ENCODE results near the gene C6orf15. TPM values are rescaled to one million over a fixed set of nuclear protein-coding genes. Genes with fewer than 3 reads are reported as not detected.
A peak's percentile ranks its signal among the peaks of the same experiment; 100 is the strongest.
"Not testable (repeated sequence)": the region's sequence is repeated elsewhere in the genome, so short reads cannot be mapped to it uniquely, and the experiment has no call there.

C6orf15 gene
- total and polyA plus RNA-seq, 2 donors from 2014 or later: not detected

GRCh38 chr6:31074401-31074800 is 38.0 kb downstream of the C6orf15 start:
- Histone ChIP-seq H3K4me1 (ENCODE audit: control insufficient read depth in 2 of 3, insufficient read depth in 2 of 3, low read depth in 1 of 3, low read length in 3 of 3) (peaks cover 0 to 2% (median 0%) of the 10 kb centered on the region in 3 donors), H3K9ac (ENCODE audit: low read length in 3 of 3) (no peak overlapping the region), H3K4me3 (ENCODE audit: low read length in 3 of 3) (no peak overlapping the region), H3K9me3 (ENCODE audit: control insufficient read depth in 2 of 3, insufficient read depth in 1 of 3, low read length in 3 of 3) (no peaks in the 10 kb centered on the region), H3K27ac (ENCODE audit: low read depth in 2 of 2, low read length in 2 of 2) (no peak overlapping the region), H3K36me3 (ENCODE audit: control insufficient read depth in 2 of 3, insufficient read depth in 3 of 3, low read length in 3 of 3) (no peaks in the 10 kb centered on the region), H3K27me3 (ENCODE audit: control insufficient read depth, insufficient read depth, low read length) (no peaks in the 10 kb centered on the region)
- FAIRE-seq (no peak), DNase-seq (no peak)
- TF ChIP-seq CTCF (IDR thresholded peaks at IDR 0.05; ENCODE audit: borderline replicate concordance, extremely low read depth, insufficient read depth): no peak
- intact Hi-C loops (cut with DNase I): loop anchor here (10.0 kb wide), 2 partner anchors 160 to 250 kb away; partner anchors contain the start of gene VARS2

GRCh38 chr6:31070711-31071197 is 41.6 kb downstream of the C6orf15 start:
- no peak overlapping the region for H3K27ac ChIP-seq (ENCODE audit: low read depth in 2 of 2, low read length in 2 of 2)
- FAIRE-seq (no peak), DNase-seq (peak in 4 of 5 donors; percentile 70 to 89 (median 79))
- TF ChIP-seq CTCF (IDR thresholded peaks at IDR 0.05; ENCODE audit: borderline replicate concordance, extremely low read depth, insufficient read depth): peak; percentile 68
- no peak overlapping the region for H3K9ac ChIP-seq (ENCODE audit: low read length in 3 of 3)
- H3K9me3 ChIP-seq (ENCODE audit: control insufficient read depth in 2 of 3, insufficient read depth in 1 of 3, low read length in 3 of 3): no peaks in the 10 kb centered on the region
- H3K4me1 ChIP-seq (ENCODE audit: control insufficient read depth in 2 of 3, insufficient read depth in 2 of 3, low read depth in 1 of 3, low read length in 3 of 3): peaks cover 0 to 2% (median 0%) of the 10 kb centered on the region in 3 donors
- no peaks in the 10 kb centered on the region for H3K36me3 ChIP-seq (ENCODE audit: control insufficient read depth in 2 of 3, insufficient read depth in 3 of 3, low read length in 3 of 3)
- no peak overlapping the region for H3K4me3 ChIP-seq (ENCODE audit: low read length in 3 of 3)
- intact Hi-C loops (cut with DNase I): loop anchor here (10.0 kb wide), 2 partner anchors 156 to 246 kb away; partner anchors contain the start of gene VARS2
- no peaks in the 10 kb centered on the region for H3K27me3 ChIP-seq (ENCODE audit: control insufficient read depth, insufficient read depth, low read length)

- peaks cover 0 to 2% (median 0%) of the 10 kb centered on the region in 3 donors for H3K4me1 ChIP-seq (ENCODE audit: control insufficient read depth in 2 of 3, insufficient read depth in 2 of 3, low read depth in 1 of 3, low read length in 3 of 3)
- no peak overlapping the region for H3K27ac ChIP-seq (ENCODE audit: low read depth in 2 of 2, low read length in 2 of 2)
- DNase-seq: peak; percentile 84 to 89 (median 88)
- no peaks in the 10 kb centered on the region for H3K9me3 ChIP-seq (ENCODE audit: control insufficient read depth in 2 of 3, insufficient read depth in 1 of 3, low read length in 3 of 3)
- no peak for FAIRE-seq
- no peak overlapping the region for H3K4me3 ChIP-seq (ENCODE audit: low read length in 3 of 3)
- peak; percentile 90 for TF ChIP-seq CTCF (IDR thresholded peaks at IDR 0.05; ENCODE audit: borderline replicate concordance, extremely low read depth, insufficient read depth)
- peak overlapping the region in 1 of 3 donors; percentile 0 for H3K9ac ChIP-seq (ENCODE audit: low read length in 3 of 3)
- no peaks in the 10 kb centered on the region for H3K27me3 ChIP-seq (ENCODE audit: control insufficient read depth, insufficient read depth, low read length)
- no peaks in the 10 kb centered on the region for H3K36me3 ChIP-seq (ENCODE audit: control insufficient read depth in 2 of 3, insufficient read depth in 3 of 3, low read length in 3 of 3)
- intact Hi-C loops (cut with DNase I): no loop called here
Observed at GRCh38 chr6:31068669-31069340, 43.6 kb downstream of the C6orf15 start.

DNA sequence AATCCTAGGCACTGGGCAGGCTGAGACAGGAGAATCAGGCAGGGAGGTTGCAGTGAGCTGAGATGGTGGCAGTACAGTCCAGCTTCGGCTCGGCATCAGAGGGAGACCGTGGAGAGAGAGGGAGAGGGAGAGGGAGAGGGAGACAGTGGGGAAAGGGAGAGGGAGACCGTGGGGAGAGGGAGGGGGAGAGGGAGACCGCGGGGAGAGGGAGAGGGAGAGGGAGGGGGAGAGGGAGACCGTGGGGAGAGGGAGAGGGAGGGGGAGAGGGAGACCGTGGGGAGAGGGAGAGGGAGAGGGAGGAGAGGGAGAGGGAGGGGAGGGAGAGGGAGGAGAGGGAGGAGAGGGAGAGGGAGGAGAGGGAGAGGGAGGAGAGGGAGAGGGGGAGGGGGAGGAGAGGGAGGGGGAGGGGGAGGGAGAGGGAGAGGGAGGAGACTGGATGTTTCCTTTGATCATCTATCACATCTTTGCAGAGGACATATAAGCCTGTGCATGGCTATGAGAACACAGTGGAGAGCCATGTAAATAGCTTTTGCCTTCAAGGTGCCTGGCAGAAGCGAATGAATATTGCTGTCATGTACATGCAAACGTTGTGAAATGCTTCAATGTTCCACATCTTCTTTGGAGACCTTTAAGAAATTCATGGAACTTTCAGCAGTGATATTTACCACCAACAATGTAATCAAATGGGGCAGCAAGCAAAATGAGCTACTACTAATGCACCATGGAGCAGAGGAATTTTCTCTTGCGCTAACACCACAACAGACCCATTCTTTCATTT is 44.3 kb downstream of the C6orf15 start:
- H3K36me3 ChIP-seq (ENCODE audit: control insufficient read depth in 2 of 3, insufficient read depth in 3 of 3, low read length in 3 of 3); FAIRE-seq; H3K4me1 ChIP-seq (ENCODE audit: control insufficient read depth in 2 of 3, insufficient read depth in 2 of 3, low read depth in 1 of 3, low read length in 3 of 3); intact Hi-C loops (cut with DNase I); H3K27ac ChIP-seq (ENCODE audit: low read depth in 2 of 2, low read length in 2 of 2); H3K9me3 ChIP-seq (ENCODE audit: control insufficient read depth in 2 of 3, insufficient read depth in 1 of 3, low read length in 3 of 3); H3K4me3 ChIP-seq (ENCODE audit: low read length in 3 of 3); H3K27me3 ChIP-seq (ENCODE audit: control insufficient read depth, insufficient read depth, low read length); DNase-seq: not testable (repeated sequence)
- H3K9ac ChIP-seq (ENCODE audit: low read length in 3 of 3): peak overlapping the region in 1 of 3 donors; percentile 0

DNA sequence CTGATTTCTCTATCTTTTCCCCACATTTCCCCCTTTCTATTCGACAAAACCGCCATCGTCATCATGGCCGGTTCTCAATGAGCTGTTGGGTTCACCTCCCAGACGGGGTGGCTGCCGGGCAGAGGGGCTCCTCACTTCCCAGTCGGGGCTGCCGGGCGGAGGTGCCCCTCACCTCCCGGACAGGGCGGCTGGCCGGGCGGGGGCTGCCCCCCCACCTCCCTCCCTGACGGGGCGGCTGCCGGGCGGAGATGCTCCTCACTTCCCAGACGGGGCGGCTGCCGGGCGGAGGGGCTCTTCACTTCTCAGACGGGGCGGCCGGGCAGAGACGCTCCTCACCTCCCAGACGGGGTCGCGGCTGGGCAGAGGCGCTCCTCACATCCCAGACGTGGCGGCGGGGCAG is 45.3 kb downstream of the C6orf15 start:
- DNase-seq; H3K9ac ChIP-seq (ENCODE audit: low read length in 3 of 3); FAIRE-seq; H3K4me1 ChIP-seq (ENCODE audit: control insufficient read depth in 2 of 3, insufficient read depth in 2 of 3, low read depth in 1 of 3, low read length in 3 of 3); H3K9me3 ChIP-seq (ENCODE audit: control insufficient read depth in 2 of 3, insufficient read depth in 1 of 3, low read length in 3 of 3); H3K36me3 ChIP-seq (ENCODE audit: control insufficient read depth in 2 of 3, insufficient read depth in 3 of 3, low read length in 3 of 3); H3K27ac ChIP-seq (ENCODE audit: low read depth in 2 of 2, low read length in 2 of 2); H3K4me3 ChIP-seq (ENCODE audit: low read length in 3 of 3); intact Hi-C loops (cut with DNase I); H3K27me3 ChIP-seq (ENCODE audit: control insufficient read depth, insufficient read depth, low read length): not testable (repeated sequence)
